HCEC 1CT (cell line): ENCODE measurements around the gene MSX1.

Source experiments
- DNase-seq: peaks from one replicate; pipeline ENCODE4 v3.0.0-alpha.2; 2017

MSX1 gene

GRCh38 chr4:4871242-4871572 lies 11.7 kb downstream of the MSX1 start:
- DNase-seq = no peak

- DNase-seq = no peak
Measured at GRCh38 chr4:4871573-4872313, 12.3 kb downstream of the MSX1 start.

DNA sequence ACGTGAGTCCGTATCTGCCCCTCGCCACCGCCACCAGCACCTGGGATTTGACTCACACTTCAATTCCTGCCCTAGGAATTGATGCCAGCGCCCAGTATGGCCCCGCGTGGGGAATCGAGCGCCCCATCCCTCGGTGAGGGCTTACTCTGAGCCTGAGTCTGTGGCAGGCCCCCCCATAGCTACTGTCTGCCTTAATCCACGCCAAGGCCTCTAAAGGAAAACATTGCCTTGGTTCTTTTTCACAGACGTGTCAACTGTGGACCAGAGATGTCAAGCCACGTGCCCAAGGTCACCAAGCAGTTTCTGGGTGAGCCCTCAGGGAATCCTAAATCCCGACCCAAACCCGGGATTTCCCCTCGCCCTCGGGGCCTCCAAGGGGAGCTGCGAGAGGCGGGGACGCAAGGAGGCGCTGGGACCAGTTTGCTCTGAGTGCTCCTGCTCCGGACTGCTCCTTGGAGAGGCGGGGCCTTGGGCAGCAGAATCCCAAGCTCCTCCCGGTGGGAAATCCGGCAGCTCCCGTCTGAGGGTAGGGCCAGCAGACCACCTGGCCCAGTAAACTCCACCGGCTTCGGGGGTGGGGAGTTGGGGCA lies 12.9 kb downstream of the MSX1 start:
- no peak for DNase-seq

DNA sequence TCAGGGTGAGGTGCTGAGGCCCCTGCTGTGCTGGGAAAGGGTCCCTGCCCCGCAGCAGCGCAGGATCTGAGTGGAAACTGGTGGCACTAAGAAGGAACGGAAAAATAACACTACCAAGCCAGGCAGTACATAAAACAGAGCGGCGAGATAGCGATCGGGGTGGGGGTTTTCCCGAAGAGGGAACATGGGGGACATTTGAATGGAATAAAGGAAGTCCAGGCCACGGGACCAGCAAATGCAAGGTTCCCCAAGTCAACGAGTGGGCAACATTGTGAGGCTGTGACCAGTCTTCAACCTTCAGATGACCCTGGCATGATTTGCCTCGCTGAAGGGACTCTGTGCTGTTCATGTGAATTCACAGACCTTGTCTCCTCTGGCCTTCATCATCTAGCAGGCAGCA lies 13.7 kb downstream of the MSX1 start:
- DNase-seq = no peak

DNA sequence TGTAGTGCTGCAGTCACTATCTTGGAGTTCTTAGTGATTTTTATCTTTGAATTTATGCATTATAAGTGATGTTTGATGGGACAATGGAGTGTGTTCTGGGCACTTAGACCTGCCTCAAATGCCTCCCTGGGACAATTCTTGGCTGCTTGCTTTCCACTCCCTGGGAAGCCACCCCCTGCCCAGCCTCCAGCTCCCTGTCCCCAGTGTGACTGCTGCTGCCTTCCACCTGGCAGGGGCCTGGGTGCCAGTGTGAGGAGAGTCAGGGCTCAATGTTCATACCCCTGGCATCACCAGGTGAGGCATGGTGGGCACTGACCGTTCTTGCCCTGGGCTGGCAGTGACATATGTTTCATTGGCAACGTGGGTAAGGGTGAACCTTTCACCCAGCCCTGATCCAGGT lies 14.8 kb downstream of the MSX1 start:
- DNase-seq = no peak

- no peak for DNase-seq
Measured at GRCh38 chr4:4875147-4875546, 15.7 kb downstream of the MSX1 start.

DNA sequence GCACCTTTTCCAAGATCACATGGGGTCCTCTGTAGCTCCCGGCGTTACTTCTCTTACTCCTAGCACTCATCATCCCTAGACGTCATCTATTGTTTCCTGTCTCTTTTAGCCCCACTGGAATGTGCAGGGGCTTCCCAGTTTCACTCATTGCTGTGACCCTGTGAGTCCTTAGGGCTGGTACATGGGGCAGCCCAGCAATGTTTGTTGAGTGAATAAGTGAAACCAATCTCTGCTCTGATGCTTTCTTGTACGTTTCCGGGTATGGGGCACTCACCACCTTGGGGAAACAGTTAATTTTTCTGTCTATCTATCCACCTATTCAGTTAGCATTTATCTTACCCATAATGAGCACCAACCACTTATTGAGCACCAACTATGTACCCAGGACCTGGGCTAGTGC lies 16.1 kb downstream of the MSX1 start:
- DNase-seq = no peak

DNA sequence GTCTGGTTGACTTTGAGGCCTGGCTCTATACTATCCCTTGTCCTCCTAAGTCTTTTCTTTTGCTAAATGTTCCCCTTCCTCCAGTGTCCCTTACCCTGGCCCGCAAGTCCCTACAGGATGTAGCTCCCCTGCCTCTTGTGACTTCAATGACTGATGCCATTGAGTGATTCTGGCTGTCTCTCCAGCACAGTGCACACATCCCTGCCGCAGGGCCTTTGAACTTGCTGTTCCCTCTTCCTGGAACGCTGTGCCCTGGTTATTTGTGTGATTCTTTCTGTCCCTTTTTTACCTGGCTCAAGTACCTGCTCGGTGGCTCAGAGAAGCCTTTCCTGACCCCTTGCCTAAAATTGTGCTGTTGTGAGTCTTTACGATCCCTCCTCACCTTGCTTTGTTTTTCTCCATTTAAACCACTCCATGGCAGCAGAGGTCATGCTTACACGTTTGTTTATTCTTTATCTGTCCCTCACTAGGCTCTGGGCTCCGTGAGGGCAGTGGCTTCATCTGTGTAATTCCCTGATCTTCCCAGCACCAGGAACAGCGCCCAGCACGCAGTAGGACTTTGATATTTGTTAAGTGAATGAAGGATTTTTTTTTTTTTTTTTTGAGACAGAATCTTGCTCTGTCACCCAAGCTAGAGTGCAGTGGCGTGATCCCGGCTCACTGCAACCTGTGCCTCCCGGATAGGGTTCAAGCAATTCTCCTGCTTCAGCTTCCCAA lies 17.6 kb downstream of the MSX1 start:
- no peak for DNase-seq

DNA sequence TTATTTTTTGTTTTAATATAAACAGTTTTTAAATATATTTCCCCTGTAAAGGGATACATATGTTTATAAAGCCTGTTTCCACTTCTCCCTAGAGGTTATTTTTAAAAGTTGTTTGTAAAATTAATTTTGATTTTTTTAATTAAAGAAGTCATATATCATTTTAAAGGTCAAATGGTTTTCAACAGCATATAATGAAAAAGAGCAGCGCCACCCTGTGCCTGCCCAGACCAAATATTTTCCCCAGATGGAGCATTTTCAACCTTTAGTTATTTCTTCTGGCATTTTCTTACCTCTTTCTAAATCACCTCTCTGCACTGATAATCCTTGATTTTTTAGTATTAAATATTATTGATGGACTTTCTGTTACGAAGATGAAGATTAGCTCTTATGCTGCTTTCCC lies 21.0 kb downstream of the MSX1 start:
- no peak for DNase-seq

DNA sequence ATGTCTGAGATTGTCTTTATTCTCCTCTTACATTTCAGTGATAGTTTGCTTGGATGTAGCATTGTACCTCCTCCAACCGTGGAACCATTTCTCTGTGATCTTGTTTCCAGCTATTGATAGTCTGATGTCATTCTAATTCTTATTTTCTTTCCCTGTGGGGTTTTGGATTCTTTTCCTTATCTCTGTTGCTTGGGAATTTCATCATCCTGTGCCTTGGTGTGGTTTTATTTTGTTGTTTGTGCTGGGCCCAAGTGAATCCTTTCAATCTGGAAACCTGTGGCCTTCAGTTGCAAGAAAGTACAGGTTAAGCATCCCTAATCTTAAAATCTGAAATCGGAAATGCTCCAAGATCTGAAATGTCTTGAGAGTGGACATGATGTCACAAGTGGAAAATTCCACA lies 22.0 kb downstream of the MSX1 start:
- DNase-seq = no peak

DNA sequence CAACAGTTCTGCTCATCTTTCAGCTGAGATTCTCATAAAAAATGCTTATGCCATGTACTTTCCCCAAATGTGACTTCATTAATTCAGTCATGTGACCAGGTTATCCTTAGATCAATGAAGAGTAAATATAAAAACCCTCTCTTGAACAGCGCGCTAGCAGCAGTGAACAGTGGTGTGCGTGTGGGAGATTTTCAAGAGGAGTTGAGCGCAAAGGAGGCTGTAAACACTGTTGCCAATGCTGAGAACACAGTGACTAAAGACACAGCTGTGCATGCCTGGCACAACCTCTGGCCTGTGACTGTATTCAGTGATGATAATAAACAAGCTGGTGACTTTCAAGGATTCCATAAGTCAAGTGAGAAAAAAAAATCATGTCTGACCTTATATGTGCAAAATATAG lies 25.1 kb downstream of the MSX1 start:
- DNase-seq = no peak

DNA sequence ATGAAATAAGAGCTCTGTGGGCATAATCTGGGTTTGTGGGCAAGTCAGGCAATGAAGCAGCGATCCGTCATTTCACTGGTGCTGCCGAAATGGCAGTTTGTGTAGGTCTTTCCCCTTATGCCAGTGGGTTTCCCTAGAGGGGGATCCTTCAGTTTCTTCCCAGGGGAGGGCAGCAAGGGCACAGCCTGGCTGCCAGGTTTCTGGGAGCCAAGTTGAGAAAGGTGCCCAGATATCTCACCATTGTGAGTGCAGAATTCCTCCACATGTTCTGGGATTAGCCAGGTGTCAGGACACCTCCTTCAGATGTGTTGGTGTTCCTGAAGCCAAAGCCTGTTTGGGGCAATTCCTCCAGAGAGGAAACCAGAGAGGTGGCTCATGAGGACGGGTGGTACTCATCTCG lies 28.0 kb downstream of the MSX1 start:
- no peak for DNase-seq

GRCh38 chr4:4888695-4889094 lies 29.2 kb downstream of the MSX1 start:
- DNase-seq = no peak

GRCh38 chr4:4889781-4890180 lies 30.3 kb downstream of the MSX1 start:
- DNase-seq = no peak

DNA sequence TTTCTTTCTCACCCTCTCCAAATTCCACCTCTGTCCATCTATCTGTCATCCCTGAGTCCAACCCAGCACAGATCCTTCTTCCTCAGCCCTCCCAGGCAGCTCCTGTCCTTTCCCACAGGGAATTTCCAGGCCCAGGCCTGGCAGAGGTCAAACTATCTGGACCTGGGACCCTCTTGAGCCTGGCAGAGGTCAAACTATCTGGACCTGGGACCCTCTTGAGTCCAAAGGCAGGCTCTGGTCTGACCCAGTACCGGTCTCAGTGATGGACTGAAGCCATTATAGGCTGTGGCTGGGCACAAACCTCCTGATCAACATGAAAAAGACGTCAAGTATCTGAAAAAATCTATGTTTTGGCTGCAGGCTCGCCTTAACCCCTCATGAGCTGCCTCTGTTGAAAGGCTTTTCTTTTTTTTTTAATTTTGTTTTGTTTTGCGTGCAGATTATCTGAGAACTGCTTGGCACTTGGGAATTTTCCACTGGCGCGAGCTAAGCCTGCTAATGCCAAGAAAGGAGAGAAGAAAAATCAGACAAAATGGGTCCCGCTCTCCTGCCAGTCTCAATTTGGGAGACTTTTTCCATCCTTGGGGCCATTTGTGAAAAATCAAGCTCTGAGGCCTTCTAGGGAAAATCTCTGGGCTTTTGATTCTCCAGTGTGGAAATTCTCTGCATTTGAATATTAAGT lies 31.2 kb downstream of the MSX1 start:
- no peak for DNase-seq

- DNase-seq = no peak
Measured at GRCh38 chr4:4893721-4894120, 34.3 kb downstream of the MSX1 start.

DNA sequence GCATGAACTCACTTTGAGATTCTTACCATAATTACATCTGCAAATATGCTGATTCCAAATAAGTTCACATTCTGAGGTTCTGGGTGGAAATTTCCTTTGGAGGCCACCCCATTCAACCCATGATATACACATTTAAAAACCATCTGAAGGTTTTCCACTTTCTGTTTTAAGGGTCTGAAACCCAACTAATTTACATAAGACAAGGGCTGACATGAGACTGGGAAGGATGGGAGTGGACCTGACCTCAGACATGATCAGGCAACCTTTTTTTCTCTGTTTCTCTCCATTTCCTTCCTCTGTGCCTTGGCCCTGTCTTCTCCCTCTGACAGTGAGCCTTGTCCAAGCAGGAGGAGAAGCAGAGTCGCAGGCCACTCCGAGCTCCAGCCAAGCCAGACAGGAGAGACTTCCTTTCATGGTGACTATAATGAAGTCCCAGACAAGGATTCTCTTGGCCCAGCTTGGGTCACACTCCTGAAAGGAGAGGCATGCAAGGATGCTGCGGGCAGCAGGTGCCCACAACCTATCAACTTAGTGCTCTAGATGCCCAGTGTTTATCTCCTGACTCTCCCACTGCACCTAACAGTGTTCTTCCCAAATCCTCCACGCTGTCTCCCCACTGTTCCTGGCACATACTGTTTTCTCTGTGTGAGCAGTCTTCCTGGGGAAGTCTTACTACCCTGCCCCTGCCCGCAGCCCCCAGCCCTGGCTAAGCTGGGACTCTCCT lies 39.9 kb downstream of the MSX1 start:
- no peak for DNase-seq

GRCh38 chr4:4901877-4902276 lies 42.4 kb downstream of the MSX1 start:
- DNase-seq = no peak

DNA sequence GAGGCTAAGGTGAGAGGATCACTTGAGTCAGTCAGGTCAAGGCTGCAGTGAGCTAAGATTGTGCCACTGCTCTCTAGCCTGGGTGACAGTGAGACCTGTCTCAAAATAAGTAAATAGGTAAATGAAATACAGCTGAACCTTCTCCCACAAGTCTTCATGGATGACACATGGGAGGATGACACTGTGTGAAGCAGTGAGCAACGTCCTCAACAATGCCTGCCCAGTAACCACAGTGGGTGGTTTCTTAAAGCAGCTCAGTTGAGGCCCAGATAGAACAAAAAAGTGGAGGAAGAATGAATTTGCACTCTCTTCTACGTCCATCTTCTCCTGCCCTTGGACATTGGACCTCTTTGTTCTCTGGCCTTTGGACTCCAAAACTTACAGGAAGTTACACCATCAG lies 52.7 kb downstream of the MSX1 start:
- no peak for DNase-seq

DNA sequence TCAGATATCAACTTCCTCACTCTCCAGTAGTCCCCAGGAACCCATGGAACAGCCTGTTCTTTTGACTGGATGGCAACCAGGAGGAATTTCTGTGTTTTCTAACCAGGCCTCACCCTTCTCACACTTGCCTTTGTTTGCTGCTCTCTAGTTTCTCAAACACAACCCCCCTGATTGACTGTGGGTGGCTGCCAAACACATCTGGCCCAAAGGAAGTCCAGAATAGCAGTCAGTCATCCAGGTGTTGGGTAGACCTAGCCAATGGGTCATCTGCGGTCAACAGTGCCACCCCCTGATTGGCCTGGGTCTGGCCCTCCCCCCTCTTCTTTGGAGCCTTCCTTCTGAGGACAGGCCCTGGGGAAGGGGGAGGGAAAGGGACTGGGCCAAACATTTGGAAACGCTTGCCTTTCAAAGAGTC lies 53.7 kb downstream of the MSX1 start:
- DNase-seq = no peak
